Loucy (cell line): ENCODE data around the gene PCA3.

Experiments used
- H2AFZ ChIP-seq: fragments of 200-600 bp; sonication (generic); 2 replicates; pipeline ENCODE4 v1.6.0; 2016; ENCODE audit warnings: antibody characterized with exemption, mild to moderate bottlenecking, low read length, moderate library complexity
- H3F3A ChIP-seq: fragments of 200-600 bp; 2 replicates; pipeline ENCODE4 v1.6.0; 2016; ENCODE audit warnings: antibody characterized with exemption, low read depth, mild to moderate bottlenecking
- H3K27me3 ChIP-seq: fragments of 200-600 bp; sonication (generic); 2 replicates; pipeline ENCODE4 v1.6.1; 2014; ENCODE audit warnings: low read length, mild to moderate bottlenecking; ENCODE audit not compliant: insufficient read depth, poor library complexity, severe bottlenecking
- H3K36me3 ChIP-seq: fragments of 200-600 bp; sonication (generic); 2 replicates; pipeline ENCODE4 v1.6.1; 2016; ENCODE audit warnings: low read length; ENCODE audit not compliant: insufficient read depth
- H3K4me1 ChIP-seq: fragments of 200-600 bp; sonication (generic); 2 replicates; pipeline ENCODE4 v1.5.1; 2014; ENCODE audit warnings: low read length, mild to moderate bottlenecking; ENCODE audit not compliant: insufficient read depth, poor library complexity, severe bottlenecking
- H3K4me2 ChIP-seq: fragments of 200-600 bp; sonication (generic); 2 replicates; pipeline ENCODE4 v1.6.0; 2014; ENCODE audit warnings: antibody characterized with exemption, low read length, low read depth, mild to moderate bottlenecking; ENCODE audit not compliant: poor library complexity, severe bottlenecking
- H3K4me3 ChIP-seq: fragments of 200-600 bp; sonication (generic); 2 replicates; pipeline ENCODE4 v1.5.1; 2014; ENCODE audit warnings: low read length, mild to moderate bottlenecking, mixed read lengths; ENCODE audit not compliant: poor library complexity, severe bottlenecking
- H3K79me2 ChIP-seq: fragments of 200-600 bp; sonication (generic); 2 replicates; pipeline ENCODE4 v1.6.1; 2014; ENCODE audit warnings: low read length; ENCODE audit not compliant: insufficient read depth
- H3K9ac ChIP-seq: fragments of 200-600 bp; sonication (generic); 2 replicates; pipeline ENCODE4 v1.6.0; 2014; ENCODE audit warnings: mild to moderate bottlenecking, low read depth, low read length, moderate library complexity; ENCODE audit not compliant: poor library complexity, severe bottlenecking
- H3K9me2 ChIP-seq: fragments of 200-600 bp; sonication (generic); replicated peaks from 2 replicates; pipeline ENCODE4 v1.6.1; 2016; ENCODE audit warnings: low read depth, low read length, mixed read lengths
- H3K9me3 ChIP-seq: fragments of 200-600 bp; sonication (generic); 2 replicates; pipeline ENCODE4 v1.6.1; 2014; ENCODE audit warnings: mild to moderate bottlenecking, antibody characterized with exemption, low read length, low read depth; ENCODE audit not compliant: insufficient read depth
- H4K20me1 ChIP-seq: fragments of 200-600 bp; sonication (generic); 2 replicates; pipeline ENCODE4 v1.6.0; 2014; ENCODE audit warnings: antibody characterized with exemption, low read length, mild to moderate bottlenecking; ENCODE audit not compliant: insufficient read depth, poor library complexity, severe bottlenecking
- CTCF ChIP-seq: fragments of 200-600 bp; sonication (generic); conservative IDR thresholded peaks from 2 replicates; pipeline ENCODE4 v1.5.1; 2014; ENCODE audit warnings: mild to moderate bottlenecking, antibody characterized with exemption, low read length
- EZH2phosphoT487 ChIP-seq: fragments of 200-600 bp; IDR thresholded peaks from 2 replicates; pipeline ENCODE4 v1.6.1; 2018; ENCODE audit warnings: antibody characterized with exemption, mild to moderate bottlenecking, moderate library complexity, borderline replicate concordance

PCA3 gene

GRCh38 chr9:76761448-76761847 is 2.8 kb upstream of the PCA3 start:
- Histone ChIP-seq H3K9me3 (no peaks in the 10 kb centered on the region), H3K27me3 (no peaks in the 10 kb centered on the region), H3K4me2 (peak overlapping the region; percentile 21), H3K9ac (no peak overlapping the region), H3K79me2 (no peaks in the 10 kb centered on the region), H3K4me1 (no peaks in the 10 kb centered on the region), H3K36me3 (no peaks in the 10 kb centered on the region), H3F3A (no peaks in the 10 kb centered on the region), H3K4me3 (peak overlapping the region; percentile 12), H4K20me1 (no peaks in the 10 kb centered on the region), H3K9me2 (no peaks in the 10 kb centered on the region), H2AFZ (peak overlapping the region; percentile 37; the same call in 1 of the 2 replicates)
- TF ChIP-seq CTCF (peak; percentile 75), EZH2phosphoT487 (no peak)

- H3K36me3 ChIP-seq: no peaks in the 10 kb centered on the region
- H3K4me1 ChIP-seq: no peaks in the 10 kb centered on the region
- TF ChIP-seq EZH2phosphoT487: no peak
- no peak for TF ChIP-seq CTCF
- H3K4me2 ChIP-seq: no peak overlapping the region
- no peaks in the 10 kb centered on the region for H3F3A ChIP-seq
- no peaks in the 10 kb centered on the region for H3K79me2 ChIP-seq
- no peak overlapping the region for H3K4me3 ChIP-seq
- H4K20me1 ChIP-seq: no peaks in the 10 kb centered on the region
- H2AFZ ChIP-seq: no peak overlapping the region
- H3K9me3 ChIP-seq: no peaks in the 10 kb centered on the region
- no peak overlapping the region for H3K9ac ChIP-seq
- no peaks in the 10 kb centered on the region for H3K27me3 ChIP-seq
- H3K9me2 ChIP-seq: no peaks in the 10 kb centered on the region
Measured at GRCh38 chr9:76766126-76766525, 1.9 kb downstream of the PCA3 start.

GRCh38 chr9:76772686-76773445 is 8.6 kb downstream of the PCA3 start:
- Histone ChIP-seq H3K4me2 (no peak overlapping the region), H3K36me3 (no peaks in the 10 kb centered on the region), H3K9me3 (no peaks in the 10 kb centered on the region), H4K20me1 (no peaks in the 10 kb centered on the region), H3K9me2 (no peaks in the 10 kb centered on the region), H3K27me3 (no peaks in the 10 kb centered on the region), H3F3A (no peaks in the 10 kb centered on the region), H3K4me1 (no peaks in the 10 kb centered on the region), H2AFZ (no peak overlapping the region), H3K4me3 (no peak overlapping the region), H3K9ac (no peak overlapping the region), H3K79me2 (no peaks in the 10 kb centered on the region)
- TF ChIP-seq CTCF (no peak), EZH2phosphoT487 (no peak)
